ENCODE measurements around the gene VASP. TPM values are rescaled to one million over a fixed set of nuclear protein-coding genes. Genes with fewer than 3 reads are reported as not detected.

The VASP gene
- total and polyA plus RNA-seq, 9 of the 15 experiments (the other 6 are each of a cell fraction or from before 2014, with no cell fraction given) = 16.7 to 261 (median 112) TPM

DNA sequence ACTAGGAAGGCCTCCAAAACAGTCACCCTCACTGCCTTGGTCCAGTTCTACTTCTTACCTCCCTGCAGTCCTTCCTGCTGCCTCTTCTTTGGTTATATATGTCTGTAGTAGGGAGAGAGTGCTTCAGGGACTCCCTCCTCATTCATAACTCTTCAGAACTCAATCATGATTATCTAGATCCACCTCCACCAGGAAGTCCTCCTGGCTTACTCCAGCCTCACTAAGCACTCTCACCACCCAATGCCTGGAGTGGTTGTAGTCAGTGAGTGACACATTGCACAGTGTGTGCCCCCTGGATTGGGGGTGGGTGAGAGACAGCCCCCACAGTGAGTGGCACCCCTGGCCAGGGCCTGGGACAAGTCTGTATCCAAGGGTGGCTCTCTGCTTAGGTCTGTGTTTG is 49.5 kb upstream of the VASP start (continued):
- TF ChIP-seq, protein P1, sequence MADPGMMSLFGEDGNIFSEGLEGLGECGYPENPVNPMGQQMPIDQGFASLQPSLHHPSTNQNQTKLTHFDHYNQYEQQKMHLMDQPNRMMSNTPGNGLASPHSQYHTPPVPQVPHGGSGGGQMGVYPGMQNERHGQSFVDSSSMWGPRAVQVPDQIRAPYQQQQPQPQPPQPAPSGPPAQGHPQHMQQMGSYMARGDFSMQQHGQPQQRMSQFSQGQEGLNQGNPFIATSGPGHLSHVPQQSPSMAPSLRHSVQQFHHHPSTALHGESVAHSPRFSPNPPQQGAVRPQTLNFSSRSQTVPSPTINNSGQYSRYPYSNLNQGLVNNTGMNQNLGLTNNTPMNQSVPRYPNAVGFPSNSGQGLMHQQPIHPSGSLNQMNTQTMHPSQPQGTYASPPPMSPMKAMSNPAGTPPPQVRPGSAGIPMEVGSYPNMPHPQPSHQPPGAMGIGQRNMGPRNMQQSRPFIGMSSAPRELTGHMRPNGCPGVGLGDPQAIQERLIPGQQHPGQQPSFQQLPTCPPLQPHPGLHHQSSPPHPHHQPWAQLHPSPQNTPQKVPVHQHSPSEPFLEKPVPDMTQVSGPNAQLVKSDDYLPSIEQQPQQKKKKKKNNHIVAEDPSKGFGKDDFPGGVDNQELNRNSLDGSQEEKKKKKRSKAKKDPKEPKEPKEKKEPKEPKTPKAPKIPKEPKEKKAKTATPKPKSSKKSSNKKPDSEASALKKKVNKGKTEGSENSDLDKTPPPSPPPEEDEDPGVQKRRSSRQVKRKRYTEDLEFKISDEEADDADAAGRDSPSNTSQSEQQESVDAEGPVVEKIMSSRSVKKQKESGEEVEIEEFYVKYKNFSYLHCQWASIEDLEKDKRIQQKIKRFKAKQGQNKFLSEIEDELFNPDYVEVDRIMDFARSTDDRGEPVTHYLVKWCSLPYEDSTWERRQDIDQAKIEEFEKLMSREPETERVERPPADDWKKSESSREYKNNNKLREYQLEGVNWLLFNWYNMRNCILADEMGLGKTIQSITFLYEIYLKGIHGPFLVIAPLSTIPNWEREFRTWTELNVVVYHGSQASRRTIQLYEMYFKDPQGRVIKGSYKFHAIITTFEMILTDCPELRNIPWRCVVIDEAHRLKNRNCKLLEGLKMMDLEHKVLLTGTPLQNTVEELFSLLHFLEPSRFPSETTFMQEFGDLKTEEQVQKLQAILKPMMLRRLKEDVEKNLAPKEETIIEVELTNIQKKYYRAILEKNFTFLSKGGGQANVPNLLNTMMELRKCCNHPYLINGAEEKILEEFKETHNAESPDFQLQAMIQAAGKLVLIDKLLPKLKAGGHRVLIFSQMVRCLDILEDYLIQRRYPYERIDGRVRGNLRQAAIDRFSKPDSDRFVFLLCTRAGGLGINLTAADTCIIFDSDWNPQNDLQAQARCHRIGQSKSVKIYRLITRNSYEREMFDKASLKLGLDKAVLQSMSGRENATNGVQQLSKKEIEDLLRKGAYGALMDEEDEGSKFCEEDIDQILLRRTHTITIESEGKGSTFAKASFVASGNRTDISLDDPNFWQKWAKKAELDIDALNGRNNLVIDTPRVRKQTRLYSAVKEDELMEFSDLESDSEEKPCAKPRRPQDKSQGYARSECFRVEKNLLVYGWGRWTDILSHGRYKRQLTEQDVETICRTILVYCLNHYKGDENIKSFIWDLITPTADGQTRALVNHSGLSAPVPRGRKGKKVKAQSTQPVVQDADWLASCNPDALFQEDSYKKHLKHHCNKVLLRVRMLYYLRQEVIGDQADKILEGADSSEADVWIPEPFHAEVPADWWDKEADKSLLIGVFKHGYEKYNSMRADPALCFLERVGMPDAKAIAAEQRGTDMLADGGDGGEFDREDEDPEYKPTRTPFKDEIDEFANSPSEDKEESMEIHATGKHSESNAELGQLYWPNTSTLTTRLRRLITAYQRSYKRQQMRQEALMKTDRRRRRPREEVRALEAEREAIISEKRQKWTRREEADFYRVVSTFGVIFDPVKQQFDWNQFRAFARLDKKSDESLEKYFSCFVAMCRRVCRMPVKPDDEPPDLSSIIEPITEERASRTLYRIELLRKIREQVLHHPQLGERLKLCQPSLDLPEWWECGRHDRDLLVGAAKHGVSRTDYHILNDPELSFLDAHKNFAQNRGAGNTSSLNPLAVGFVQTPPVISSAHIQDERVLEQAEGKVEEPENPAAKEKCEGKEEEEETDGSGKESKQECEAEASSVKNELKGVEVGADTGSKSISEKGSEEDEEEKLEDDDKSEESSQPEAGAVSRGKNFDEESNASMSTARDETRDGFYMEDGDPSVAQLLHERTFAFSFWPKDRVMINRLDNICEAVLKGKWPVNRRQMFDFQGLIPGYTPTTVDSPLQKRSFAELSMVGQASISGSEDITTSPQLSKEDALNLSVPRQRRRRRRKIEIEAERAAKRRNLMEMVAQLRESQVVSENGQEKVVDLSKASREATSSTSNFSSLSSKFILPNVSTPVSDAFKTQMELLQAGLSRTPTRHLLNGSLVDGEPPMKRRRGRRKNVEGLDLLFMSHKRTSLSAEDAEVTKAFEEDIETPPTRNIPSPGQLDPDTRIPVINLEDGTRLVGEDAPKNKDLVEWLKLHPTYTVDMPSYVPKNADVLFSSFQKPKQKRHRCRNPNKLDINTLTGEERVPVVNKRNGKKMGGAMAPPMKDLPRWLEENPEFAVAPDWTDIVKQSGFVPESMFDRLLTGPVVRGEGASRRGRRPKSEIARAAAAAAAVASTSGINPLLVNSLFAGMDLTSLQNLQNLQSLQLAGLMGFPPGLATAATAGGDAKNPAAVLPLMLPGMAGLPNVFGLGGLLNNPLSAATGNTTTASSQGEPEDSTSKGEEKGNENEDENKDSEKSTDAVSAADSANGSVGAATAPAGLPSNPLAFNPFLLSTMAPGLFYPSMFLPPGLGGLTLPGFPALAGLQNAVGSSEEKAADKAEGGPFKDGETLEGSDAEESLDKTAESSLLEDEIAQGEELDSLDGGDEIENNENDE (IDR thresholded peaks at IDR 0.05; ENCODE audit: low read depth, low read length) = no peak
- TF ChIP-seq ZFP36 (IDR thresholded peaks at IDR 0.05; ENCODE audit: low read depth, low read length, partially characterized antibody) = peak; percentile 99
- no peak for TF ChIP-seq ZNF282 (CRISPR knock-in tag; IDR thresholded peaks at IDR 0.05)
- no peak for TF ChIP-seq PYGO2 (tag; IDR thresholded peaks at IDR 0.05)
- no peak for TF ChIP-seq ZNF696 (CRISPR knock-in tag; conservative IDR thresholded peaks at IDR 0.05)
- TF ChIP-seq, protein P2, sequence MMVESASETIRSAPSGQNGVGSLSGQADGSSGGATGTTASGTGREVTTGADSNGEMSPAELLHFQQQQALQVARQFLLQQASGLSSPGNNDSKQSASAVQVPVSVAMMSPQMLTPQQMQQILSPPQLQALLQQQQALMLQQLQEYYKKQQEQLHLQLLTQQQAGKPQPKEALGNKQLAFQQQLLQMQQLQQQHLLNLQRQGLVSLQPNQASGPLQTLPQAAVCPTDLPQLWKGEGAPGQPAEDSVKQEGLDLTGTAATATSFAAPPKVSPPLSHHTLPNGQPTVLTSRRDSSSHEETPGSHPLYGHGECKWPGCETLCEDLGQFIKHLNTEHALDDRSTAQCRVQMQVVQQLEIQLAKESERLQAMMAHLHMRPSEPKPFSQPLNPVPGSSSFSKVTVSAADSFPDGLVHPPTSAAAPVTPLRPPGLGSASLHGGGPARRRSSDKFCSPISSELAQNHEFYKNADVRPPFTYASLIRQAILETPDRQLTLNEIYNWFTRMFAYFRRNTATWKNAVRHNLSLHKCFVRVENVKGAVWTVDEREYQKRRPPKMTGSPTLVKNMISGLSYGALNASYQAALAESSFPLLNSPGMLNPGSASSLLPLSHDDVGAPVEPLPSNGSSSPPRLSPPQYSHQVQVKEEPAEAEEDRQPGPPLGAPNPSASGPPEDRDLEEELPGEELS (CRISPR knock-in tag; IDR thresholded peaks at IDR 0.05; ENCODE audit: borderline replicate concordance) = no peak
- TF ChIP-seq MCM5 (IDR thresholded peaks at IDR 0.05; ENCODE audit: low read depth) = no peak
- TF ChIP-seq, protein P3, sequence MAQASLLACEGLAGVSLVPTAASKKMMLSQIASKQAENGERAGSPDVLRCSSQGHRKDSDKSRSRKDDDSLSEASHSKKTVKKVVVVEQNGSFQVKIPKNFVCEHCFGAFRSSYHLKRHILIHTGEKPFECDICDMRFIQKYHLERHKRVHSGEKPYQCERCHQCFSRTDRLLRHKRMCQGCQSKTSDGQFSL (CRISPR knock-in tag; IDR thresholded peaks at IDR 0.05) = no peak
- TF ChIP-seq, protein P3 (tag; IDR thresholded peaks at IDR 0.05) = no peak
- TF ChIP-seq, protein P4, sequence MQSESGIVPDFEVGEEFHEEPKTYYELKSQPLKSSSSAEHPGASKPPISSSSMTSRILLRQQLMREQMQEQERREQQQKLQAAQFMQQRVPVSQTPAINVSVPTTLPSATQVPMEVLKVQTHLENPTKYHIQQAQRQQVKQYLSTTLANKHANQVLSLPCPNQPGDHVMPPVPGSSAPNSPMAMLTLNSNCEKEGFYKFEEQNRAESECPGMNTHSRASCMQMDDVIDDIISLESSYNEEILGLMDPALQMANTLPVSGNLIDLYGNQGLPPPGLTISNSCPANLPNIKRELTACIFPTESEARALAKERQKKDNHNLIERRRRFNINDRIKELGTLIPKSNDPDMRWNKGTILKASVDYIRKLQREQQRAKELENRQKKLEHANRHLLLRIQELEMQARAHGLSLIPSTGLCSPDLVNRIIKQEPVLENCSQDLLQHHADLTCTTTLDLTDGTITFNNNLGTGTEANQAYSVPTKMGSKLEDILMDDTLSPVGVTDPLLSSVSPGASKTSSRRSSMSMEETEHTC (IDR thresholded peaks at IDR 0.05) = no peak
- TF ChIP-seq ZBED1 (IDR thresholded peaks at IDR 0.05) = no peak
- TF ChIP-seq, protein P5, sequence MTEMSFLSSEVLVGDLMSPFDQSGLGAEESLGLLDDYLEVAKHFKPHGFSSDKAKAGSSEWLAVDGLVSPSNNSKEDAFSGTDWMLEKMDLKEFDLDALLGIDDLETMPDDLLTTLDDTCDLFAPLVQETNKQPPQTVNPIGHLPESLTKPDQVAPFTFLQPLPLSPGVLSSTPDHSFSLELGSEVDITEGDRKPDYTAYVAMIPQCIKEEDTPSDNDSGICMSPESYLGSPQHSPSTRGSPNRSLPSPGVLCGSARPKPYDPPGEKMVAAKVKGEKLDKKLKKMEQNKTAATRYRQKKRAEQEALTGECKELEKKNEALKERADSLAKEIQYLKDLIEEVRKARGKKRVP (CRISPR knock-in tag; IDR thresholded peaks at IDR 0.05) = no peak

All from K562 (cell line).